Astrocyte (in vitro differentiated cells and primary cell): Measurements from ENCODE around the gene EFCAB6. TPM values are rescaled to one million over a fixed set of nuclear protein-coding genes. Genes with fewer than 3 reads are reported as not detected.

ENCODE experiments used
- DNase-seq: peaks from one replicate; pipeline ENCODE4 v3.0.0-alpha.2; 2010; ENCODE audit warnings: low read depth
- FAIRE-seq: peaks from 2 replicates; lab custom pipeline; 2011; peaks lifted over from hg19 to GRCh38; lab: Jason Lieb, UNC
- H2AFZ ChIP-seq: 2 replicates; pipeline ENCODE4 v1.6.0; 2012; ENCODE audit warnings: low read depth, low read length, inconsistent platforms
- H3K27ac ChIP-seq: 2 replicates; pipeline ENCODE4 v1.5.1; 2011; ENCODE audit warnings: low read depth, low read length, inconsistent platforms
- H3K27me3 ChIP-seq: 2 replicates; pipeline ENCODE4 v1.6.0; 2011; ENCODE audit warnings: low read length, inconsistent platforms; ENCODE audit not compliant: insufficient read depth
- H3K36me3 ChIP-seq: 2 replicates; pipeline ENCODE4 v1.5.1; 2011; ENCODE audit warnings: low read length, inconsistent platforms; ENCODE audit not compliant: insufficient read depth
- H3K4me1 ChIP-seq: 2 replicates; pipeline ENCODE4 v1.5.1; 2011; ENCODE audit warnings: low read length, inconsistent platforms; ENCODE audit not compliant: insufficient read depth
- H3K4me2 ChIP-seq: 2 replicates; pipeline ENCODE4 v1.6.0; 2012; ENCODE audit warnings: low read length, inconsistent platforms
- H3K4me3 ChIP-seq: 2 replicates; pipeline ENCODE4 v1.5.1; 2011; ENCODE audit warnings: low read depth, mild to moderate bottlenecking, low read length, inconsistent platforms; ENCODE audit not compliant: insufficient read depth
- H3K79me2 ChIP-seq: 2 replicates; pipeline ENCODE4 v1.6.0; 2012; ENCODE audit warnings: mild to moderate bottlenecking, low read length, inconsistent platforms; ENCODE audit not compliant: insufficient read depth
- H3K9ac ChIP-seq: 2 replicates; pipeline ENCODE4 v1.6.0; 2012; ENCODE audit warnings: mild to moderate bottlenecking, low read length, inconsistent platforms
- H3K9me3 ChIP-seq: 2 replicates; pipeline ENCODE4 v1.5.1; 2012; ENCODE audit warnings: low read depth, mild to moderate bottlenecking, low read length, inconsistent platforms; ENCODE audit not compliant: insufficient read depth
- H4K20me1 ChIP-seq: 2 replicates; pipeline ENCODE4 v1.6.0; 2012; ENCODE audit warnings: low read length, inconsistent platforms; ENCODE audit not compliant: insufficient read depth
- H3K27ac Mint-ChIP-seq: one replicate; pipeline ENCODE4 v1.8.0; 2021; ENCODE audit warnings: mild to moderate bottlenecking, mixed read lengths; ENCODE audit not compliant: unreplicated experiment
- H3K27me3 Mint-ChIP-seq: one replicate; pipeline ENCODE4 v1.8.0; 2021; ENCODE audit warnings: low read depth, mixed read lengths; ENCODE audit not compliant: unreplicated experiment
- H3K36me3 Mint-ChIP-seq: one replicate; pipeline ENCODE4 v1.8.0; 2021; ENCODE audit warnings: low read depth, mixed read lengths; ENCODE audit not compliant: unreplicated experiment
- H3K4me1 Mint-ChIP-seq: one replicate; pipeline ENCODE4 v1.8.0; 2021; ENCODE audit warnings: low read depth, mixed read lengths; ENCODE audit not compliant: unreplicated experiment
- H3K4me3 Mint-ChIP-seq: one replicate; pipeline ENCODE4 v1.8.0; 2021; ENCODE audit warnings: mild to moderate bottlenecking, moderate library complexity, mixed read lengths; ENCODE audit not compliant: unreplicated experiment
- H3K9me3 Mint-ChIP-seq: one replicate; pipeline ENCODE4 v1.8.0; 2021; ENCODE audit warnings: mild to moderate bottlenecking, mixed read lengths; ENCODE audit not compliant: unreplicated experiment
- EZH2 ChIP-seq: IDR thresholded peaks from 2 replicates; pipeline ENCODE4 v1.6.1; 2012; ENCODE audit warnings: mild to moderate bottlenecking, low read length, inconsistent platforms; ENCODE audit not compliant: insufficient read depth
- total RNA-seq: library from RNA; stranded (reverse); gene quantifications from 2 replicates; pipeline ENCODE4 v1.2.1, GENCODE V29; 2021
- TF ChIP-seq, protein P1 (sequence below): IDR thresholded peaks from 2 replicates; pipeline ENCODE4 v1.5.1; 2011; ENCODE audit warnings: low read depth, mild to moderate bottlenecking, inconsistent platforms, low read length, moderate library complexity; ENCODE audit not compliant: insufficient read depth

EFCAB6 gene
- total RNA-seq, 1 donor from 2014 or later, result 1.2 TPM

DNA sequence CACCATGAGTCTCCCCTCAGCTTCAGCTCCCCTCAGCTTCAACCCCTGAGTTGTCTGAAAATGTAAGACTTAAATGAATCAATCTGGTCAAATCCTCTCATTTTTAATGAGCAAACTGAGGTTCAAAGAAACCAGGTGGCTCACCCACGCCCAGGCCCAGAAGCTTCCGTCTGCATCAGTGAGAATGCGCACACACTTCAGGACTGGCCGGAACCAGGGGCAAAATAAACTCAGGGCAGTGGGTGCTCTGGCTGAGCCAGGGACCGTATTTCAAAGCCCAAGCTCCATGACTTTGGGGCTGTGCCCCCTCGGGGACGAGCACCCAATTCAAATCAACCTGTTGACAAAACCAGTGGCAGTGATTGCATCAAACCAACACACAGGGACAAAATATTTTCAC, 47.1 kb upstream of the EFCAB6 start:
- DNase-seq, result no peak
- Mint-ChIP-seq H3K4me3 (no peak overlapping the region), H3K27ac (no peak overlapping the region)

GRCh38 chr22:43858156-43858895, 46.2 kb upstream of the EFCAB6 start:
- Mint-ChIP-seq H3K27me3 (peaks cover 9% of the 10 kb centered on the region), H3K4me3 (no peak overlapping the region), H3K9me3 (peaks cover 3% of the 10 kb centered on the region), H3K36me3 (peaks cover 9% of the 10 kb centered on the region), H3K4me1 (peaks cover 2% of the 10 kb centered on the region), H3K27ac (no peak overlapping the region)
- Histone ChIP-seq H2AFZ (no peak overlapping the region), H3K27ac (no peak overlapping the region), H3K79me2 (no peaks in the 10 kb centered on the region), H3K36me3 (no peaks in the 10 kb centered on the region), H3K4me3 (no peak overlapping the region), H3K27me3 (no peaks in the 10 kb centered on the region), H4K20me1 (peaks cover 39% of the 10 kb centered on the region), H3K9me3 (no peaks in the 10 kb centered on the region), H3K4me2 (no peak overlapping the region), H3K9ac (no peak overlapping the region), H3K4me1 (peaks cover 5% of the 10 kb centered on the region)
- DNase-seq (no peak), FAIRE-seq (no peak)
- TF ChIP-seq EZH2, result no peak

More for the DNA sequence above, 47.1 kb upstream of the EFCAB6 start:
- Mint-ChIP-seq H3K36me3 (peaks cover 9% of the 10 kb centered on the region), H3K4me1 (peaks cover 2% of the 10 kb centered on the region), H3K9me3 (peaks cover 3% of the 10 kb centered on the region), H3K27me3 (peaks cover 14% of the 10 kb centered on the region)
- no peak overlapping the region for H3K27ac ChIP-seq
- no peak overlapping the region for H3K9ac ChIP-seq
- no peak for TF ChIP-seq EZH2
- TF ChIP-seq, protein P1, sequence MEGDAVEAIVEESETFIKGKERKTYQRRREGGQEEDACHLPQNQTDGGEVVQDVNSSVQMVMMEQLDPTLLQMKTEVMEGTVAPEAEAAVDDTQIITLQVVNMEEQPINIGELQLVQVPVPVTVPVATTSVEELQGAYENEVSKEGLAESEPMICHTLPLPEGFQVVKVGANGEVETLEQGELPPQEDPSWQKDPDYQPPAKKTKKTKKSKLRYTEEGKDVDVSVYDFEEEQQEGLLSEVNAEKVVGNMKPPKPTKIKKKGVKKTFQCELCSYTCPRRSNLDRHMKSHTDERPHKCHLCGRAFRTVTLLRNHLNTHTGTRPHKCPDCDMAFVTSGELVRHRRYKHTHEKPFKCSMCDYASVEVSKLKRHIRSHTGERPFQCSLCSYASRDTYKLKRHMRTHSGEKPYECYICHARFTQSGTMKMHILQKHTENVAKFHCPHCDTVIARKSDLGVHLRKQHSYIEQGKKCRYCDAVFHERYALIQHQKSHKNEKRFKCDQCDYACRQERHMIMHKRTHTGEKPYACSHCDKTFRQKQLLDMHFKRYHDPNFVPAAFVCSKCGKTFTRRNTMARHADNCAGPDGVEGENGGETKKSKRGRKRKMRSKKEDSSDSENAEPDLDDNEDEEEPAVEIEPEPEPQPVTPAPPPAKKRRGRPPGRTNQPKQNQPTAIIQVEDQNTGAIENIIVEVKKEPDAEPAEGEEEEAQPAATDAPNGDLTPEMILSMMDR, result no peak
- H3K4me2 ChIP-seq, result no peak overlapping the region
- no peaks in the 10 kb centered on the region for H3K79me2 ChIP-seq
- H3K4me3 ChIP-seq, result no peak overlapping the region
- no peaks in the 10 kb centered on the region for H3K36me3 ChIP-seq
- H2AFZ ChIP-seq, result no peak overlapping the region
- H3K9me3 ChIP-seq, result no peaks in the 10 kb centered on the region
- H3K27me3 ChIP-seq, result peaks cover 5% of the 10 kb centered on the region
- H4K20me1 ChIP-seq, result peaks cover 31% of the 10 kb centered on the region
- no peak for FAIRE-seq
- peaks cover 5% of the 10 kb centered on the region for H3K4me1 ChIP-seq

GRCh38 chr22:43857367-43857766, 45.3 kb upstream of the EFCAB6 start:
- Histone ChIP-seq H4K20me1 (peaks cover 48% of the 10 kb centered on the region), H3K79me2 (no peaks in the 10 kb centered on the region), H3K27ac (no peak overlapping the region), H3K27me3 (no peaks in the 10 kb centered on the region), H3K4me2 (no peak overlapping the region), H3K4me3 (no peak overlapping the region), H3K36me3 (no peaks in the 10 kb centered on the region), H3K9ac (no peak overlapping the region), H2AFZ (no peak overlapping the region), H3K4me1 (peaks cover 5% of the 10 kb centered on the region), H3K9me3 (no peaks in the 10 kb centered on the region)
- peaks cover 9% of the 10 kb centered on the region for H3K36me3 Mint-ChIP-seq
- peaks cover 2% of the 10 kb centered on the region for H3K4me1 Mint-ChIP-seq
- no peak for TF ChIP-seq EZH2
- TF ChIP-seq, protein P1, result no peak
- no peak for DNase-seq
- peaks cover 6% of the 10 kb centered on the region for H3K27me3 Mint-ChIP-seq
- H3K27ac Mint-ChIP-seq, result no peak overlapping the region
- H3K4me3 Mint-ChIP-seq, result no peak overlapping the region
- peaks cover 3% of the 10 kb centered on the region for H3K9me3 Mint-ChIP-seq
- FAIRE-seq, result no peak
